Measurements from ENCODE around the gene SPRY4. TPM values are rescaled to one million over a fixed set of nuclear protein-coding genes. Genes with fewer than 3 reads are reported as not detected.

SPRY4 gene
- total and polyA plus RNA-seq, 2 of the 4 experiments (the other 2 are of a cell fraction): 8.4 to 21.0 TPM

GRCh38 chr5:142320851-142321560 lies 3.8 kb downstream of the SPRY4 start:
- peaks cover 3% of the 10 kb centered on the region; the same call in 1 of the 2 replicates for H3K9me1 ChIP-seq (ENCODE audit: insufficient read depth, low read length)
- H3K14ac ChIP-seq (replicated peaks; ENCODE audit: low read depth, low read length): peak overlapping the region; percentile 91
- peak overlapping the region; percentile 96 for H3K23ac ChIP-seq (ENCODE audit: low read depth, low read length)
- 0 out of 2 replicates have a peak overlapping the region, but pooled peaks have one; percentile 3 for H4K5ac ChIP-seq (ENCODE audit: low read depth, low read length)
- no peak for ATAC-seq (ENCODE audit: low read depth)
- H3K56ac ChIP-seq (ENCODE audit: extremely low read depth, insufficient read depth, low read length): peak overlapping the region; percentile 75; the same call in 1 of the 2 replicates
- peak overlapping the region in 1 of 2 experiments; percentile 39; a peak in 1 of 4 replicates for H4K8ac ChIP-seq (ENCODE audit: low read depth in 2 of 2, low read length in 2 of 2)
- peak overlapping the region; percentile 53 for H2AK9ac ChIP-seq (replicated peaks; ENCODE audit: low read depth, low read length, poor library complexity)
- H3K4me2 ChIP-seq (ENCODE audit: low read depth, low read length): peak overlapping the region; percentile 77
- peaks cover 7% of the 10 kb centered on the region; the same call in 1 of the 2 replicates for H3K36me3 ChIP-seq (ENCODE audit: control insufficient read depth, insufficient read depth, low read length)
- peak overlapping the region; percentile 66 for H2BK5ac ChIP-seq (ENCODE audit: low read depth, low read length, poor library complexity, severe bottlenecking)
- DNase-seq: peak; percentile 47
- H3K4me3 ChIP-seq (ENCODE audit: insufficient read depth, low read depth, low read length): peak overlapping the region; percentile 4; the same call in 1 of the 2 replicates
- H3K9me3 ChIP-seq (ENCODE audit: control insufficient read depth, insufficient read depth, low read length): no peaks in the 10 kb centered on the region
- CTCF ChIA-PET: interaction anchor here (0.5 to 1.9 kb wide), 9 partner anchors 9 to 418 kb away, joined by 3 to 8 read pairs (median 4); no protein-coding TSS in a partner anchor
- H3K79me1 ChIP-seq (ENCODE audit: low read depth in 1 of 2, low read length in 2 of 2): peaks cover 0 to 16% of the 10 kb centered on the region in 2 experiments; a peak in 2 of 4 replicates
- peaks cover 88% of the 10 kb centered on the region for H4K20me1 ChIP-seq (ENCODE audit: insufficient read depth, low read length)
- H3K4me1 ChIP-seq (ENCODE audit: control insufficient read depth, insufficient read depth, low read length): peaks cover 35% of the 10 kb centered on the region
- H3K27me3 ChIP-seq (ENCODE audit: control insufficient read depth, insufficient read depth, low read length): no peaks in the 10 kb centered on the region
- H3K27ac ChIP-seq (ENCODE audit: insufficient read depth, low read length): peak overlapping the region; percentile 84
- no TSS peak for BruUV-seq (replicated peaks)
- 0 out of 3 replicates have a peak overlapping the region, but pooled peaks have one; percentile 29 for H2BK15ac ChIP-seq (ENCODE audit: low read depth, low read length)
- intact Hi-C loops (cut with micrococcal nuclease) (loop anchor here (1.0 to 5.0 kb wide), 3 partner anchors 104 to 376 kb away; no protein-coding TSS in a partner anchor), dilution Hi-C loops (cut with HindIII; ENCODE audit: low sequenced_read_pairs, unreplicated experiment) (no loop called here), in situ Hi-C loops (cut with MboI; ENCODE audit: low sequenced_read_pairs) (loop anchor here (5.0 kb wide), 1 partner anchor 226 kb away; no protein-coding TSS in a partner anchor)
- no peak for TF ChIP-seq NFE2L2 (IDR thresholded peaks at IDR 0.05; ENCODE audit: low read depth, low read length)
- TF ChIP-seq USF2 (IDR thresholded peaks at IDR 0.05; ENCODE audit: low read depth, low read length): no peak
- peak overlapping the region; percentile 75 for H3K4ac ChIP-seq (ENCODE audit: low read depth, low read length)
- POLR2A ChIA-PET (ENCODE audit: unreplicated experiment): interaction anchor here (0.6 to 1.2 kb wide), 3 partner anchors 9 to 381 kb away, joined by 3 to 16 read pairs (median 5); no protein-coding TSS in a partner anchor
- peak overlapping the region; percentile 64; the same call in 1 of the 2 replicates for H2BK120ac ChIP-seq (ENCODE audit: low read depth, low read length)
- peak overlapping the region; percentile 44 for H2AFZ ChIP-seq (replicated peaks; ENCODE audit: low read length, poor library complexity)
- H2BK20ac ChIP-seq (ENCODE audit: low read depth, low read length): no peak overlapping the region
- H3K18ac ChIP-seq (ENCODE audit: low read depth, low read length): peak overlapping the region; percentile 15
- peak overlapping the region; percentile 27; the same call in 1 of the 2 replicates for H2AK5ac ChIP-seq (ENCODE audit: low read depth, low read length)
- no CpG with 5 or more reads among the region's 8 CpGs for WGBS, 2 experiments (ENCODE audit: extremely low coverage in 2 of 2, insufficient read length in 1 of 2)
- peak overlapping the region; percentile 34 for H3K9ac ChIP-seq (ENCODE audit: low read depth, low read length)
- H4K91ac ChIP-seq (ENCODE audit: insufficient read depth, low read depth, low read length): 0 out of 2 replicates have a peak overlapping the region, but pooled peaks have one; percentile 38

Data from IMR-90 (cell line).